NT2/D1 (cell line): ENCODE results near the gene MYO5A.

Source experiments
- SUZ12 ChIP-seq: IDR thresholded peaks from 2 replicates; pipeline ENCODE4 v1.6.1; 2011; ENCODE audit not compliant: insufficient read length, insufficient read depth; ENCODE audit errors: extremely low read depth
- YY1 ChIP-seq: IDR thresholded peaks from 2 replicates; pipeline ENCODE4 v1.6.1; 2011; ENCODE audit not compliant: insufficient read length, insufficient read depth
- ZNF274 ChIP-seq: IDR thresholded peaks from 2 replicates; pipeline ENCODE4 v1.6.1; 2011; ENCODE audit warnings: mild to moderate bottlenecking, low read depth, low read length

DNA sequence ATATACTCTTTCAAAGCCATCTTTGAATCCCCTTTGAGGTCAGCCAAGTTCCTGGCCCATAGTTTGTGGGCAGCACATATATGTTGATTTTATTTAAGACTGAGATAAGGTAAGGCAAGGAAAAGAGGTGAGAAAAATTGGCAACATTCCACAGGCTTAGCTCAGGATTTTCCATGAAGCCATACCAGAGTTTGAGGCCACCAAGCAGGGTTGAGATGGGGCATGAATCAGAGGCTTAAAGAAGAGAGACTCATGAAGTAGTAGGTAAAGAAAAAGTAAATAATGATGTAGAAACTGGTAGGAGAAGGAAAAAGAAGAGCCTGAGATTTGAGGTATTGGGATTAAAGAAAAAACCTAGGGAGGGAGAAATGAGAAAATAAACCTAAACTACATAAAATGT, 89.2 kb downstream of the MYO5A start:
- no peak for TF ChIP-seq SUZ12
- TF ChIP-seq YY1: no peak
- TF ChIP-seq ZNF274: no peak
